ENCODE measurements around the gene BRCA2.

BRCA2 gene

DNA sequence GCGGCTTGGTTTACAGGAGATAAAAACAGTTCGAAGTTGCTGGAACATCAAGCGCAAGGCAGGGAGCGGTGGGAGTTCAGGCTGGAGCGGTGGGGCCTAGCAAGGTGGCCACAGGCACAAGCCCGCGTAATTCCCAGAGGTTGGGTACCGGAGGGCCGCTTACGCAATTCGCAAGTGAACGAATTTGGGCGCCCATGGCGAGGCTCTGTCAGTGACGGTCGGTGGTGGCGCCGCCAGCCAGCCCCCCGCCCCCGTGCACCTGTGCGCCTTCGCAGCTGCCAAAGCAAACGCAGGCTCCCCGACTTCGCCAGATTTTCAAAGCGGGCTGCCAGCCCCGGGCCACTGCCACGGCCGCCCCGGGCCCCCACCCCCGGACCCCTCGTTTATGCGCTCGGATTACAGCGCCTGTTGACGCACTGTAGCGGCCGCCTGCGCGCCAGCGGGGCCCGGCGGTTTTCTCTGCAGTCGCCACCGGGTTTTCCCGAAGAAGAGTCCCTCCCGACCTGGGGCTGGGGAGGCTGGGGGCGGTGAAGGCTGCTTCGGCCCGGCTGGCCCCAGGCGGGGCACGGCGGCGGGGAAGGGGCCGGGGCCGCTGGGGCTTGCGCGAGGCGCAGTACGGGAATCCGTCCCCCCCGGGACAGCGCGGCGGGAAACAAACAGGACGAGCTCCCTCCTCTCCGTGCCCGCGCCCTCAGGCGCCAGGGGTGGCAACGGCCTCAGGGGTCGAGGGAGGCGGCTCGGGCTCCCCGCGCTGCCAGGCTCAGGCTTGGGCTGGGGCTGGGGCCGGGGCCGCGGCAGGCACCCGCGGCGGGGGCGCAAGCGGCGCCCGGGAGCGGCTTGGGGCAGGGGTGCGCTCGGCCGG lies 111.9 kb downstream of the BRCA2 start:
- peaks cover 17% of the 10 kb centered on the region for H3K4me1 ChIP-seq (ENCODE audit: low read length)
- peak overlapping the region; percentile 79 for H3K4me2 ChIP-seq (ENCODE audit: low read depth, low read length)
- H3K79me2 ChIP-seq (ENCODE audit: low read length) = peaks cover 62% of the 10 kb centered on the region
- no peaks in the 10 kb centered on the region for H3K27me3 ChIP-seq (replicated peaks; ENCODE audit: insufficient read depth, low read length)
- H2AFZ ChIP-seq (ENCODE audit: low read length) = peak overlapping the region; percentile 23; the same call in 1 of the 2 replicates
- DNase-seq = peak; percentile 44
- no peaks in the 10 kb centered on the region for H3K36me3 ChIP-seq (replicated peaks; ENCODE audit: insufficient read depth, low read length)
- no peak for TF ChIP-seq EZH2 (optimal IDR thresholded peaks at IDR 0.05; ENCODE audit: low read depth, low read length)
- no peak for TF ChIP-seq EZH2phosphoT487 (IDR thresholded peaks at IDR 0.05; ENCODE audit: low read length)
- TF ChIP-seq CTCF (IDR thresholded peaks at IDR 0.05; ENCODE audit: low read length) = no peak
- H3K9ac ChIP-seq (ENCODE audit: low read length) = peak overlapping the region; percentile 87
- no peaks in the 10 kb centered on the region for H3K9me3 ChIP-seq (replicated peaks; ENCODE audit: insufficient read depth, low read length)
- peak overlapping the region; percentile 85 for H3K4me3 ChIP-seq (ENCODE audit: low read length)
- peak overlapping the region; percentile 92 for H3K27ac ChIP-seq (ENCODE audit: low read length)
- peaks cover 22% of the 10 kb centered on the region for H3F3A ChIP-seq (ENCODE audit: insufficient read depth, low read length)
- H3K9me2 ChIP-seq (replicated peaks; ENCODE audit: insufficient read depth, low read length) = no peaks in the 10 kb centered on the region
- H4K20me1 ChIP-seq (ENCODE audit: insufficient read depth, low read length) = no peaks in the 10 kb centered on the region

- peak within 1 kb of the TSS; percentile 85 for H3K4me3 ChIP-seq (ENCODE audit: low read length)
- peak within 1 kb of the TSS; percentile 85 for H3K4me2 ChIP-seq (ENCODE audit: low read depth, low read length)
- H3K4me1 ChIP-seq (ENCODE audit: low read length) = peaks cover 23% of the 10 kb centered on the region
- H3K27ac ChIP-seq (ENCODE audit: low read length) = peak within 1 kb of the TSS; percentile 92; the same call in 1 of the 2 replicates
- H3K9ac ChIP-seq (ENCODE audit: low read length) = peak within 1 kb of the TSS; percentile 87
- H4K20me1 ChIP-seq (ENCODE audit: insufficient read depth, low read length) = no peaks in the 10 kb centered on the region
- H3K79me2 ChIP-seq (ENCODE audit: low read length) = peaks cover 54% of the 10 kb centered on the region
- DNase-seq = peak; percentile 82
- H3K36me3 ChIP-seq (replicated peaks; ENCODE audit: insufficient read depth, low read length) = no peaks in the 10 kb centered on the region
- H3K27me3 ChIP-seq (replicated peaks; ENCODE audit: insufficient read depth, low read length) = no peaks in the 10 kb centered on the region
- peaks cover 22% of the 10 kb centered on the region for H3F3A ChIP-seq (ENCODE audit: insufficient read depth, low read length)
- no peaks in the 10 kb centered on the region for H3K9me2 ChIP-seq (replicated peaks; ENCODE audit: insufficient read depth, low read length)
- H2AFZ ChIP-seq (ENCODE audit: low read length) = no peak within 1 kb of the TSS
- no peaks in the 10 kb centered on the region for H3K9me3 ChIP-seq (replicated peaks; ENCODE audit: insufficient read depth, low read length)
- TF ChIP-seq EZH2phosphoT487 (IDR thresholded peaks at IDR 0.05; ENCODE audit: low read length) = no peak
- TF ChIP-seq CTCF (IDR thresholded peaks at IDR 0.05; ENCODE audit: low read length) = no peak
- TF ChIP-seq EZH2 (optimal IDR thresholded peaks at IDR 0.05; ENCODE audit: low read depth, low read length) = no peak
These were observed 112.7 kb downstream of the BRCA2 start, which contains the start of gene N4BP2L1 for GRCh38 chr13:32427852-32428580. Gene N4BP2L1 (minus strand): TSS chr13:32428130. CDS start chr13:32428082, 48 bp downstream.

DNA sequence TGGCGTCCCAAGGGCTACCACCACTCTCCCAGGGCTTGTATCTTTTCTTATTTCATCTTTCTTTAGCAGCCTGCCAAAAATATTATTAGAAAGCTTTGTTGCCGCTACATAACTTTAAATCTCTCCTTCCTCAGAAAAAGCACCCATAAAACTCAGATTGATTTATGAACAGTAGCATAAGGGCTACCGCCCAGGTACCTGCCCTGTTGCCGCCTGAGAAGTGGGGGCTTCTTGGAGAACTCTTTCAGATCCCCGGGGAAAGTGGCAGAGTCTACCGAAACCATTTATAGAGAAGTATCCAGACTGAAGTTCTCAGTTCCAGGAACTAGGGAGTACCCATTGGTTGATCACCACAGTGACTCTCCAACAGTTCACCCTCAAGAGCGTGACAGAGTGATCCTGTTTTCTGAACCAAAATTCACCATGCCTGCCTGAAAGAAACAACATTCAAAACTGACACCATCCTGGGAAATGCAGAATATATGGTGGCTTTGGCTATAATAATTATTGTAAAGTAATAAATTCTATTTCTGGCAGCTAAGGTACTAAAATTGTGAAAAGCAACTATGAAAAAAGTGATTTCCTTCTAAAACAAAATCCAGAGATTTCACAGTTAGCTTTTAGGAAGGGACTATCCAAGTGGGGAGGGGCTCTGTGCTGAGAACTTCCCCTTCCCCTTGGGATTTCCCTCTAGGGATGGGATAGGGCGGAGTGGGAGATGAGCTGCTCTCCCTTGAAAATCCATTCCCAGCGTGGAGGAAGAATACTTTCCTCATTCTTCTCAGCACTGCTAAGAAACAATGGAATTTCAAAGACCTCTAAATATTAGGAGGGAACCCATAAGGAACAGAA lies 113.5 kb downstream of the BRCA2 start:
- no peak for DNase-seq
- Histone ChIP-seq H3K36me3 (replicated peaks; ENCODE audit: insufficient read depth, low read length) (no peaks in the 10 kb centered on the region), H3F3A (ENCODE audit: insufficient read depth, low read length) (peaks cover 22% of the 10 kb centered on the region), H2AFZ (ENCODE audit: low read length) (no peak overlapping the region), H4K20me1 (ENCODE audit: insufficient read depth, low read length) (no peaks in the 10 kb centered on the region), H3K4me3 (ENCODE audit: low read length) (peak overlapping the region; percentile 72), H3K9me2 (replicated peaks; ENCODE audit: insufficient read depth, low read length) (no peaks in the 10 kb centered on the region), H3K27me3 (replicated peaks; ENCODE audit: insufficient read depth, low read length) (no peaks in the 10 kb centered on the region), H3K9ac (ENCODE audit: low read length) (peak overlapping the region; percentile 87), H3K4me2 (ENCODE audit: low read depth, low read length) (peak overlapping the region; percentile 85), H3K27ac (ENCODE audit: low read length) (peak overlapping the region; percentile 92; the same call in 1 of the 2 replicates), H3K79me2 (ENCODE audit: low read length) (peaks cover 47% of the 10 kb centered on the region), H3K9me3 (replicated peaks; ENCODE audit: insufficient read depth, low read length) (no peaks in the 10 kb centered on the region), H3K4me1 (ENCODE audit: low read length) (peaks cover 23% of the 10 kb centered on the region)
- TF ChIP-seq EZH2phosphoT487 (IDR thresholded peaks at IDR 0.05; ENCODE audit: low read length) (no peak), EZH2 (optimal IDR thresholded peaks at IDR 0.05; ENCODE audit: low read depth, low read length) (no peak), CTCF (IDR thresholded peaks at IDR 0.05; ENCODE audit: low read length) (no peak)
